Stomach (tissue), 9 donors: ENCODE measurements around the gene ATXN3L. TPM values are rescaled to one million over a fixed set of nuclear protein-coding genes. Genes with fewer than 3 reads are reported as not detected.

Source experiments
- DNase-seq, 2 donors: peaks; one replicate each; pipeline versions ENCODE4 v3.0.0 to v3.0.0-alpha.2; 2013 to 2019
- H3K27ac ChIP-seq, 5 donors: fragments of 200-600 bp in 4 of 5; sonication (generic) in 4 of 5; one replicate each; pipeline ENCODE4 v1.5.1; 2013 to 2019; ENCODE audit warnings: mild to moderate bottlenecking in 1 of 5, moderate library complexity in 1 of 5
- H3K27me3 ChIP-seq, 3 donors: fragments of 200-600 bp; sonication (generic); one replicate each; pipeline ENCODE4 v1.5.1; 2017 to 2019; ENCODE audit warnings: mixed run types in 1 of 3
- H3K36me3 ChIP-seq, 4 donors: fragments of 200-600 bp; sonication (generic); 1 replicate in 3 of 4; 2 replicates in 1 of 4; pipeline ENCODE4 v1.5.1; 2016 to 2019
- H3K4me1 ChIP-seq, 4 donors: fragments of 200-600 bp; sonication (generic); one replicate each; pipeline ENCODE4 v1.5.1; 2016 to 2019
- H3K4me3 ChIP-seq, 4 donors: fragments of 200-600 bp; sonication (generic) in 3 of 4; one replicate each; pipeline ENCODE4 v1.5.1; 2016 to 2019; ENCODE audit warnings: mild to moderate bottlenecking in 1 of 4
- H3K9me3 ChIP-seq, 4 donors: fragments of 200-600 bp; sonication (generic); one replicate each; pipeline ENCODE4 v1.5.1; 2016 to 2019
- EP300 ChIP-seq: sonication (generic); formaldehyde crosslinking; IDR thresholded peaks from one replicate; pipeline ENCODE4 v1.6.1; 2017; ENCODE audit warnings: antibody characterized with exemption
- POLR2A ChIP-seq, 4 donors: fragments of 450-650 bp; IDR thresholded peaks; one replicate each; pipeline ENCODE4 v1.6.1; 2016; ENCODE audit warnings: antibody characterized with exemption in 4 of 4, control low read depth in 2 of 4, mild to moderate bottlenecking in 1 of 4, moderate library complexity in 1 of 4
- POLR2AphosphoS5 ChIP-seq, 3 donors: sonication (generic); formaldehyde crosslinking; IDR thresholded peaks; one replicate each; pipeline ENCODE4 v1.6.1; 2016; ENCODE audit warnings: antibody characterized with exemption in 3 of 3
- WGBS, 5 donors: extraction: QIAGEN DNeasy Blood & Tissue Kit in 3 of 5; methylation state at CpG; one replicate each; pipeline versions ENCODE4 v1.1.5 to v1.1.7; 2013 to 2018; 5-methylcytosine and 5-hydroxymethylcytosine counted together
- intact Hi-C: fragments of 100-400 bp; cut with DNase I; formaldehyde crosslinking; loops from one replicate; pipeline ENCODE4 v1.15.1; 2023; ENCODE audit warnings: low total_unique reads
- polyA plus RNA-seq, 3 donors: library from polyadenylated mRNA; stranded (reverse); fragments of 200-250 nt; gene quantifications; one replicate each; pipeline ENCODE4 v1.2.3, GENCODE V29; 2013
- total RNA-seq, 5 donors: library from RNA; depleted of rRNA; stranded (reverse); fragments of >200 nt; gene quantifications; one replicate each; pipeline versions ENCODE4 v1.1.0 to v1.2.3, GENCODE V29; 2014 to 2016
- TF ChIP-seq, protein P1 (sequence below), 7 experiments: fragments of 450-650 bp in 4 of 7; fragments of 200-600 bp in 3 of 7; sonication (generic) in 3 of 7; IDR thresholded peaks; one replicate each; pipeline ENCODE4 v1.5.1; 2016 to 2019; ENCODE audit warnings: antibody characterized with exemption in 7 of 7, control low read depth in 2 of 7, mild to moderate bottlenecking in 1 of 7
- donor health status: healthy with polysubstance abuse.
- donor health status: Bipolar disorder and iron deficiency.
- donor health status: healthy.

The ATXN3L gene
- total and polyA plus RNA-seq, 8 donors: not detected

DNA sequence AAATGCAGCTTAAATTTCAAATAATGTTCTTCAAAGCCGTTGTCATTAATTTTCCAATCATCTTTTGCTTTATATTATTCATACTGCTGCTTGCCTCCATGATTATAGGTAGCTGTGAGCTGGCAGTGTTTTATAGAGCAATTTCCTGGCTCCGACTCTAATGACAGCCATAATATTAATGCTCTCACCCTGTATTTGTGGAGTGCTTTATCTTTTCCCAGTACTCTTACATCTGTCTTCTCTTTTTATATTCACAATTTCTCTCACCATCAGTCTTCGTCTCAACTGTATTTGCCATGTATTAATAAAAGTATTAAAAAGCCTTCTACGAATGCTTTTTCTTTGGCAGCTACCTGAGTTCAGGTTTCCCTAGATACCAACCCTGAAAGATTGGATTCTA lies 21.0 kb downstream of the ATXN3L start:
- H3K9me3 ChIP-seq: no peaks in the 10 kb centered on the region
- H3K36me3 ChIP-seq: no peaks in the 10 kb centered on the region
- H3K4me1 ChIP-seq: no peaks in the 10 kb centered on the region
- DNase-seq: no peak
- no peak overlapping the region for H3K27ac ChIP-seq
- intact Hi-C loops: no loop called here
- no peaks in the 10 kb centered on the region for H3K27me3 ChIP-seq
- TF ChIP-seq POLR2AphosphoS5 (IDR thresholded peaks at IDR 0.05) (no peak), POLR2A (IDR thresholded peaks at IDR 0.05) (no peak), EP300 (no peak)
- TF ChIP-seq, protein P1, sequence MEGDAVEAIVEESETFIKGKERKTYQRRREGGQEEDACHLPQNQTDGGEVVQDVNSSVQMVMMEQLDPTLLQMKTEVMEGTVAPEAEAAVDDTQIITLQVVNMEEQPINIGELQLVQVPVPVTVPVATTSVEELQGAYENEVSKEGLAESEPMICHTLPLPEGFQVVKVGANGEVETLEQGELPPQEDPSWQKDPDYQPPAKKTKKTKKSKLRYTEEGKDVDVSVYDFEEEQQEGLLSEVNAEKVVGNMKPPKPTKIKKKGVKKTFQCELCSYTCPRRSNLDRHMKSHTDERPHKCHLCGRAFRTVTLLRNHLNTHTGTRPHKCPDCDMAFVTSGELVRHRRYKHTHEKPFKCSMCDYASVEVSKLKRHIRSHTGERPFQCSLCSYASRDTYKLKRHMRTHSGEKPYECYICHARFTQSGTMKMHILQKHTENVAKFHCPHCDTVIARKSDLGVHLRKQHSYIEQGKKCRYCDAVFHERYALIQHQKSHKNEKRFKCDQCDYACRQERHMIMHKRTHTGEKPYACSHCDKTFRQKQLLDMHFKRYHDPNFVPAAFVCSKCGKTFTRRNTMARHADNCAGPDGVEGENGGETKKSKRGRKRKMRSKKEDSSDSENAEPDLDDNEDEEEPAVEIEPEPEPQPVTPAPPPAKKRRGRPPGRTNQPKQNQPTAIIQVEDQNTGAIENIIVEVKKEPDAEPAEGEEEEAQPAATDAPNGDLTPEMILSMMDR (IDR thresholded peaks at IDR 0.05): no peak
- 73 to 95% (median 88%) methylated on average over 4 of the region's 4 CpGs for WGBS, 5 donors
- no peak overlapping the region for H3K4me3 ChIP-seq

GRCh38 chrX:13295841-13296240 lies 24.0 kb downstream of the ATXN3L start:
- no peaks in the 10 kb centered on the region for H3K9me3 ChIP-seq
- no peak overlapping the region for H3K27ac ChIP-seq
- H3K4me1 ChIP-seq: no peaks in the 10 kb centered on the region
- DNase-seq: no peak
- no peaks in the 10 kb centered on the region for H3K27me3 ChIP-seq
- 76 to 88% (median 83%) methylated on average over 5 of the region's 5 CpGs for WGBS, 5 donors
- no peak for TF ChIP-seq EP300
- TF ChIP-seq, protein P1 (IDR thresholded peaks at IDR 0.05): no peak
- no peaks in the 10 kb centered on the region for H3K36me3 ChIP-seq
- intact Hi-C loops: no loop called here
- H3K4me3 ChIP-seq: no peak overlapping the region

DNA sequence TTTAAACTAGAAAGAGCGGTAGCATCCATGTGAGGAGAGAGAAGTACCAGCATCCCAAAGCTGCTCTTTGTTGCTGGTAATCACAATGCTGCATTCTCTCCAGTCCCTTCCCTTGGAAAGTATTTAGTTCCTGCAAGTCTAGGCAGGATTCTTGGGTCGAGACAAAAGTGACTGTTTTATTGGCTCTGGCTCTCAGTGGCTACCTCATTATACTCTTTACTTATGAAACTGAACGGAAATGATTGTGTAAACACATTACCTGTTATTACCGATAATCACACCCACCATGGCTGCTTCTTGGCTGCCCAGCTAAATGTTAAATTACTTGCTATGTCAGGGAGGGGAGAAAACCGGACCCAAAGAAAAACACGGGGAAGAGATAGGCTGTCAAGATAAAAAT lies 26.2 kb downstream of the ATXN3L start:
- no peaks in the 10 kb centered on the region for H3K4me1 ChIP-seq
- no peaks in the 10 kb centered on the region for H3K36me3 ChIP-seq
- intact Hi-C loops: no loop called here
- H3K4me3 ChIP-seq: no peak overlapping the region
- no peak overlapping the region for H3K27ac ChIP-seq
- peak in 1 of 2 donors; percentile 26 for DNase-seq
- 38 to 50% (median 44%) methylated on average over 6 of the region's 6 CpGs for WGBS, 5 donors
- H3K9me3 ChIP-seq: no peaks in the 10 kb centered on the region
- TF ChIP-seq POLR2A (IDR thresholded peaks at IDR 0.05) (no peak), EP300 (no peak), POLR2AphosphoS5 (IDR thresholded peaks at IDR 0.05) (no peak)
- TF ChIP-seq, protein P1 (IDR thresholded peaks at IDR 0.05): no peak
- H3K27me3 ChIP-seq: no peaks in the 10 kb centered on the region

DNA sequence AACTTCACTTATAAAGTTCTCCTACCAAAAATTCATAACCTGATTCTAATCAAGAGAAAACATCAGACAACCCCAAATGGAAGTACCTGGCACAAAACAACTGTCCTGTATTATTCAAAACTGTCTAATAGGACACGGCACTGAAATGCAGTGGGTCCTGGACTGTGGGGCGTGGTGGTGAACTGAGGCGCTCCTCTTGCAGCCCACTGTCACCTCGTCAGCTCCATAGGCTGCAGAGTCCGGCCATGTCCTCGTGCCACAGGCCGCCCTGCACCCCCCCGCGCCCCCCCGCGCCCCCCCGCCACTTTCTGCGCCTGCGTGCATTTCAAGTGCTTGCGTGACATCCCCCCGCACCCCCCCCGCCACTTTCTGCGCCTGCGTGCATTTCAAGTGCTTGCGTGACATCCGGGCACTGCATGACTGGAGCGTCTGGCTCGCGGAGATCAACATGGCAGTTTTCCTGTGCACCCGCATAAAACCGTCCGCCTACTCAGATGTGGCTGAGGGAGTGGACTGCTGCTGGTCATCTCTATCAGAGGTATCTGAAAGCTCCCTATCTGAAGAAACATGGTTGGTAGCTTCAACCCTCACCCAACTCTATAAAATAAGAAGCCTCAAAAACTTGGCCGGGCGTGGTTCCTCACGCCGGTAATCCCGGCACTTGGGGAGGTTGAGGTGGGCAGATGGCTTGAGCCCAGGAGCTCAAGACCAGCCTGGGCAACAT lies 28.8 kb downstream of the ATXN3L start:
- no peaks in the 10 kb centered on the region for H3K27me3 ChIP-seq
- DNase-seq: no peak
- H3K27ac ChIP-seq: no peak overlapping the region
- intact Hi-C loops: no loop called here
- no peaks in the 10 kb centered on the region for H3K4me1 ChIP-seq
- H3K4me3 ChIP-seq: no peak overlapping the region
- no peaks in the 10 kb centered on the region for H3K36me3 ChIP-seq
- 94 to 98% (median 98%) methylated on average over 18 to 32 of the region's 32 CpGs for WGBS, 5 donors
- peaks cover 0 to 2% (median 0%) of the 10 kb centered on the region in 4 donors for H3K9me3 ChIP-seq
- TF ChIP-seq POLR2AphosphoS5 (IDR thresholded peaks at IDR 0.05) (no peak), POLR2A (IDR thresholded peaks at IDR 0.05) (no peak), EP300 (no peak)
- TF ChIP-seq, protein P1 (IDR thresholded peaks at IDR 0.05): no peak
